ENCODE measurements around the gene CALB2.

- TF ChIP-seq CTCF (IDR thresholded peaks at IDR 0.05; ENCODE audit: insufficient read depth, low read length, poor library complexity, severe bottlenecking) (no peak), EZH2phosphoT487 (conservative IDR thresholded peaks at IDR 0.05; ENCODE audit: low read length) (no peak)
Measured at GRCh38 chr16:71399801-71400563, 41.5 kb downstream of the CALB2 start.

All from SU-DHL-6 (cell line).